ENCODE results near the gene PON2. TPM values are rescaled to one million over a fixed set of nuclear protein-coding genes. Genes with fewer than 3 reads are reported as not detected.

PON2 gene
- total RNA-seq, 1 experiment from 2014 or later, result 44.0 TPM

GRCh38 chr7:95481271-95482165, 46.7 kb upstream of the PON2 start (continued):
- no peak for TF ChIP-seq SP1 (IDR thresholded peaks at IDR 0.05; ENCODE audit: low read depth)
- TF ChIP-seq CBX3 (IDR thresholded peaks at IDR 0.05; ENCODE audit: low read depth), result no peak
- TF ChIP-seq SRF (IDR thresholded peaks at IDR 0.05; ENCODE audit: low read depth), result no peak
- TF ChIP-seq ZBTB33 (IDR thresholded peaks at IDR 0.05; ENCODE audit: extremely low read depth, insufficient replicate concordance, low read length), result no peak

- no peaks in the 10 kb centered on the region for H3K27me3 ChIP-seq (ENCODE audit: insufficient read depth, low read length)
- no TSS peak for BruUV-seq (replicated peaks)
- POLR2A ChIA-PET, result no interaction called here
- no peak for TF ChIP-seq POLR2A (IDR thresholded peaks at IDR 0.05; ENCODE audit: borderline replicate concordance, extremely low read depth, insufficient read depth, insufficient read length)
- no peak for TF ChIP-seq RAD21 (IDR thresholded peaks at IDR 0.05; ENCODE audit: low read depth)
- no peak for TF ChIP-seq EZH2phosphoT487 (IDR thresholded peaks at IDR 0.05; ENCODE audit: borderline replicate concordance)
- TF ChIP-seq YY1 (IDR thresholded peaks at IDR 0.05; ENCODE audit: extremely low read depth, insufficient replicate concordance, low read depth, low read length), result no peak
- no peak for TF ChIP-seq SP1 (IDR thresholded peaks at IDR 0.05; ENCODE audit: low read depth)
- no peak for TF ChIP-seq ZBTB33 (IDR thresholded peaks at IDR 0.05; ENCODE audit: extremely low read depth, insufficient replicate concordance, low read length)
- TF ChIP-seq ZFX (IDR thresholded peaks at IDR 0.05), result no peak
- TF ChIP-seq POLR2AphosphoS5 (IDR thresholded peaks at IDR 0.05; ENCODE audit: low read depth, low read length), result no peak
- TF ChIP-seq CTCF (IDR thresholded peaks at IDR 0.05 in 2 of 3, conservative IDR thresholded peaks at IDR 0.05 in 1 of 3; ENCODE audit: borderline replicate concordance in 1 of 3, insufficient read depth in 1 of 3, low read depth in 2 of 3, low read length in 2 of 3), result no peak
- no peak for TF ChIP-seq ZNF274 (IDR thresholded peaks at IDR 0.05; ENCODE audit: low read depth, low read length)
- TF ChIP-seq EGR1 (IDR thresholded peaks at IDR 0.05; ENCODE audit: low read depth), result no peak
- TF ChIP-seq SIN3A (IDR thresholded peaks at IDR 0.05; ENCODE audit: low read depth), result no peak
Measured at GRCh38 chr7:95479992-95480624, 45.3 kb upstream of the PON2 start.

More at GRCh38 chr7:95479992-95480624, 45.3 kb upstream of the PON2 start:
- H3K27ac ChIP-seq (ENCODE audit: low read depth, low read length), result no peak overlapping the region
- no peaks in the 10 kb centered on the region for H3K9me3 ChIP-seq (ENCODE audit: control insufficient read depth in 1 of 2, insufficient read depth in 1 of 2, low read depth in 1 of 2, low read length in 2 of 2)
- no peaks in the 10 kb centered on the region for H3K79me2 ChIP-seq (ENCODE audit: insufficient read depth, low read length)
- H3K4me1 ChIP-seq (ENCODE audit: control insufficient read depth in 1 of 2, insufficient read depth in 2 of 2, low read length in 2 of 2), result peaks cover 0 to 6% of the 10 kb centered on the region in 2 experiments; a peak in 1 of 4 replicates
- ChIA-PET RAD21 (ENCODE audit: low non-redundant PET in 1 of 2, low total read pairs in 2 of 2, uncharacterized antibody in 2 of 2, unreplicated experiment in 2 of 2) (no interaction called here), CTCF (interaction anchor here (1.1 to 4.9 kb wide), 3 partner anchors 11 to 1191 kb away, joined by 3 to 26 read pairs (median 19); no protein-coding TSS in a partner anchor)
- H3K4me3 ChIP-seq (replicated peaks in 1 of 2; ENCODE audit: low read depth in 1 of 2, low read length in 2 of 2), result no peak overlapping the region
- H3K36me3 ChIP-seq (ENCODE audit: control insufficient read depth in 1 of 2, insufficient read depth in 2 of 2, low read length in 2 of 2), result no peaks in the 10 kb centered on the region
- no peak overlapping the region for H2AFZ ChIP-seq (ENCODE audit: low read depth, low read length, poor library complexity, severe bottlenecking)
- ATAC-seq (no peak), DNase-seq (ENCODE audit: low read depth, low spot score) (no peak)
- no peak overlapping the region for H3K4me2 ChIP-seq (ENCODE audit: low read length)
- H3K9ac ChIP-seq (ENCODE audit: low read length), result no peak overlapping the region
- intact Hi-C loops (cut with micrococcal nuclease), result loop anchor here (5.0 to 10.0 kb wide), 2 partner anchors 825 to 1033 kb away; partner anchors contain the start of gene SGCE
- no peaks in the 10 kb centered on the region for H4K20me1 ChIP-seq (ENCODE audit: insufficient read depth)
- H3K9me2 ChIP-seq (ENCODE audit: insufficient read depth), result no peaks in the 10 kb centered on the region

Measured in HCT116 (cell line).